Measurements from ENCODE around the gene DCAF5.
"Not testable (repeated sequence)": the region's sequence is repeated elsewhere in the genome, so short reads cannot be mapped to it uniquely, and the experiment has no call there.

The DCAF5 gene

GRCh38 chr14:69152902-69153151, at the start of gene DCAF5:
Gene DCAF5, minus strand, starts transcription at chr14:69153119. Its CDS starts 141 bp downstream, at chr14:69152978.
- H3K4me3 Mint-ChIP-seq = peak within 1 kb of the TSS; percentile 98
- H3K27me3 Mint-ChIP-seq = no peaks in the 10 kb centered on the region
- ATAC-seq = no peak
- H3K4me1 Mint-ChIP-seq = peaks cover 39% of the 10 kb centered on the region
- H3K9me3 Mint-ChIP-seq = no peaks in the 10 kb centered on the region
- peaks cover 19% of the 10 kb centered on the region for H3K36me3 Mint-ChIP-seq
- H3K27ac Mint-ChIP-seq = peak within 1 kb of the TSS; percentile 98

GRCh38 chr14:69199786-69200185, 46.9 kb upstream of the DCAF5 start:
- no peak overlapping the region for H3K4me3 Mint-ChIP-seq
- H3K9me3 Mint-ChIP-seq = no peaks in the 10 kb centered on the region
- H3K36me3 Mint-ChIP-seq = no peaks in the 10 kb centered on the region
- no peak overlapping the region for H3K27ac Mint-ChIP-seq
- ATAC-seq = no peak
- no peaks in the 10 kb centered on the region for H3K27me3 Mint-ChIP-seq
- H3K4me1 Mint-ChIP-seq = no peaks in the 10 kb centered on the region

GRCh38 chr14:69193721-69194120, 40.8 kb upstream of the DCAF5 start:
- Mint-ChIP-seq H3K4me1 (peaks cover 20% of the 10 kb centered on the region), H3K4me3 (no peak overlapping the region), H3K9me3 (no peaks in the 10 kb centered on the region), H3K36me3 (no peaks in the 10 kb centered on the region), H3K27me3 (no peaks in the 10 kb centered on the region), H3K27ac (no peak overlapping the region)
- no peak for ATAC-seq

GRCh38 chr14:69191340-69192111, 38.6 kb upstream of the DCAF5 start, which contains the start of gene EXD2:
Gene EXD2, plus strand, starts transcription at chr14:69191498. Its CDS starts 17,973 bp downstream, at chr14:69209471.
- Mint-ChIP-seq H3K4me1 (peaks cover 20% of the 10 kb centered on the region), H3K36me3 (no peaks in the 10 kb centered on the region), H3K27ac (peak within 1 kb of the TSS; percentile 97), H3K4me3 (peak within 1 kb of the TSS; percentile 96), H3K9me3 (no peaks in the 10 kb centered on the region), H3K27me3 (no peaks in the 10 kb centered on the region)
- peak; percentile 94 for ATAC-seq

- Mint-ChIP-seq H3K27me3 (no peaks in the 10 kb centered on the region), H3K4me3 (no peak overlapping the region), H3K9me3 (no peaks in the 10 kb centered on the region), H3K36me3 (no peaks in the 10 kb centered on the region), H3K4me1 (peaks cover 20% of the 10 kb centered on the region), H3K27ac (no peak overlapping the region)
- no peak for ATAC-seq
These were observed 37.3 kb upstream of the DCAF5 start for GRCh38 chr14:69190191-69190590.

- ATAC-seq = no peak
These were observed 30.8 kb upstream of the DCAF5 start for GRCh38 chr14:69183735-69184134.

GRCh38 chr14:69182580-69182979, 29.7 kb upstream of the DCAF5 start:
- H3K36me3 Mint-ChIP-seq, H3K4me1 Mint-ChIP-seq, H3K9me3 Mint-ChIP-seq, H3K4me3 Mint-ChIP-seq, ATAC-seq, H3K27ac Mint-ChIP-seq: not testable (repeated sequence)
- H3K27me3 Mint-ChIP-seq = peaks cover 15% of the 10 kb centered on the region

More at GRCh38 chr14:69183735-69184134, 30.8 kb upstream of the DCAF5 start:
- Mint-ChIP-seq H3K27ac (no peak overlapping the region), H3K36me3 (no peaks in the 10 kb centered on the region), H3K27me3 (peaks cover 15% of the 10 kb centered on the region), H3K9me3 (no peaks in the 10 kb centered on the region), H3K4me1 (no peaks in the 10 kb centered on the region), H3K4me3 (no peak overlapping the region)

GRCh38 chr14:69181491-69181890, 28.6 kb upstream of the DCAF5 start:
- no peaks in the 10 kb centered on the region for H3K4me1 Mint-ChIP-seq

GRCh38 chr14:69175130-69175529, 22.2 kb upstream of the DCAF5 start:
- Mint-ChIP-seq H3K4me3 (no peak overlapping the region), H3K4me1 (no peaks in the 10 kb centered on the region), H3K9me3 (peaks cover 4% of the 10 kb centered on the region), H3K27ac (no peak overlapping the region), H3K36me3 (no peaks in the 10 kb centered on the region), H3K27me3 (peaks cover 7% of the 10 kb centered on the region)
- no peak for ATAC-seq

More at GRCh38 chr14:69181491-69181890, 28.6 kb upstream of the DCAF5 start:
- no peak overlapping the region for H3K4me3 Mint-ChIP-seq
- no peaks in the 10 kb centered on the region for H3K36me3 Mint-ChIP-seq
- no peak for ATAC-seq
- H3K27ac Mint-ChIP-seq = no peak overlapping the region
- H3K27me3 Mint-ChIP-seq = peaks cover 22% of the 10 kb centered on the region
- H3K9me3 Mint-ChIP-seq = no peaks in the 10 kb centered on the region

GRCh38 chr14:69171569-69171968, 18.6 kb upstream of the DCAF5 start:
- no peak for ATAC-seq
- H3K36me3 Mint-ChIP-seq = no peaks in the 10 kb centered on the region
- no peaks in the 10 kb centered on the region for H3K4me1 Mint-ChIP-seq
- H3K27me3 Mint-ChIP-seq = no peaks in the 10 kb centered on the region
- H3K4me3 Mint-ChIP-seq = no peak overlapping the region
- H3K27ac Mint-ChIP-seq = no peak overlapping the region
- H3K9me3 Mint-ChIP-seq = peaks cover 4% of the 10 kb centered on the region

GRCh38 chr14:69170839-69171238, 17.9 kb upstream of the DCAF5 start:
- ATAC-seq = no peak
- Mint-ChIP-seq H3K27me3 (no peaks in the 10 kb centered on the region), H3K27ac (no peak overlapping the region), H3K4me3 (no peak overlapping the region), H3K9me3 (peaks cover 6% of the 10 kb centered on the region), H3K36me3 (no peaks in the 10 kb centered on the region), H3K4me1 (no peaks in the 10 kb centered on the region)

GRCh38 chr14:69165787-69166186, 12.9 kb upstream of the DCAF5 start:
- H3K4me3 Mint-ChIP-seq, H3K4me1 Mint-ChIP-seq: not testable (repeated sequence)

GRCh38 chr14:69161590-69161989, 8.7 kb upstream of the DCAF5 start:
- H3K27ac Mint-ChIP-seq = no peak overlapping the region
- peaks cover 35% of the 10 kb centered on the region for H3K27me3 Mint-ChIP-seq
- no peaks in the 10 kb centered on the region for H3K4me1 Mint-ChIP-seq
- ATAC-seq = no peak
- no peak overlapping the region for H3K4me3 Mint-ChIP-seq
- H3K9me3 Mint-ChIP-seq = peaks cover 9% of the 10 kb centered on the region
- H3K36me3 Mint-ChIP-seq = peaks cover 8% of the 10 kb centered on the region

More at GRCh38 chr14:69165787-69166186, 12.9 kb upstream of the DCAF5 start:
- not testable (repeated sequence) for H3K9me3 Mint-ChIP-seq, H3K27ac Mint-ChIP-seq, ATAC-seq, H3K36me3 Mint-ChIP-seq
- H3K27me3 Mint-ChIP-seq = peaks cover 26% of the 10 kb centered on the region

GRCh38 chr14:69156224-69156623, 3.3 kb upstream of the DCAF5 start:
- Mint-ChIP-seq H3K27me3 (peaks cover 13% of the 10 kb centered on the region), H3K9me3 (no peaks in the 10 kb centered on the region)
- no peak for ATAC-seq

GRCh38 chr14:69154779-69155178, 1.9 kb upstream of the DCAF5 start:
- H3K9me3 Mint-ChIP-seq = no peaks in the 10 kb centered on the region
- peaks cover 23% of the 10 kb centered on the region for H3K4me1 Mint-ChIP-seq
- ATAC-seq = no peak
- H3K27me3 Mint-ChIP-seq = no peaks in the 10 kb centered on the region
- no peak overlapping the region for H3K4me3 Mint-ChIP-seq
- H3K36me3 Mint-ChIP-seq = peaks cover 5% of the 10 kb centered on the region
- no peak overlapping the region for H3K27ac Mint-ChIP-seq

More at GRCh38 chr14:69156224-69156623, 3.3 kb upstream of the DCAF5 start:
- Mint-ChIP-seq H3K36me3 (peaks cover under 1% of the 10 kb centered on the region), H3K27ac (no peak overlapping the region), H3K4me1 (peaks cover 8% of the 10 kb centered on the region), H3K4me3 (no peak overlapping the region)

GRCh38 chr14:69153873-69154270, 953 bp upstream of the DCAF5 start:
- ATAC-seq = no peak
- peaks cover 12% of the 10 kb centered on the region for H3K36me3 Mint-ChIP-seq
- no peaks in the 10 kb centered on the region for H3K27me3 Mint-ChIP-seq

More at GRCh38 chr14:69153873-69154270, 953 bp upstream of the DCAF5 start:
- Mint-ChIP-seq H3K4me1 (peaks cover 32% of the 10 kb centered on the region), H3K4me3 (peak overlapping the region; percentile 98), H3K27ac (peak overlapping the region; percentile 98), H3K9me3 (no peaks in the 10 kb centered on the region)
